ENCODE results near the gene FZD4.

- TF ChIP-seq POLR2AphosphoS5 (IDR thresholded peaks at IDR 0.05; ENCODE audit: low read depth, low read length) (no peak), TAF1 (IDR thresholded peaks at IDR 0.05; ENCODE audit: low read depth, low read length) (no peak), POLR2A (IDR thresholded peaks at IDR 0.05; ENCODE audit: low read depth, low read length) (no peak), SPI1 (IDR thresholded peaks at IDR 0.05; ENCODE audit: low read depth, low read length) (no peak), POU2F2 (IDR thresholded peaks at IDR 0.05; ENCODE audit: low read depth, low read length) (no peak)
These were observed 28.2 kb downstream of the FZD4 start for GRCh38 chr11:86926975-86927374.

Measured in GM12891 (cell line).